Lung (tissue), 12 donors: ENCODE data around the gene ZACN. TPM values are rescaled to one million over a fixed set of nuclear protein-coding genes. Genes with fewer than 3 reads are reported as not detected.

Experiments
- ATAC-seq: fragments of 200-7000 bp; cut with Tn5 transposase; one replicate; pipeline ENCODE4 v1.9.1; 2020; ENCODE audit warnings: moderate number of reproducible peaks; ENCODE audit not compliant: insufficient read depth, low FRiP score
- DNase-seq, 3 donors: peaks; one replicate each; pipeline ENCODE4 v3.0.0-alpha.2; 2013 to 2017
- H3K27ac ChIP-seq, 2 donors: one replicate each; pipeline ENCODE4 v1.5.1; 2013; ENCODE audit warnings: mild to moderate bottlenecking in 2 of 2, moderate library complexity in 2 of 2, control low read depth in 1 of 2, inconsistent platforms in 1 of 2, low read depth in 1 of 2, low read length in 1 of 2
- H3K27me3 ChIP-seq, 3 donors: one replicate each; pipeline ENCODE4 v1.5.1; 2013; ENCODE audit warnings: low read length in 2 of 3; ENCODE audit not compliant: control insufficient read depth in 3 of 3, insufficient read depth in 3 of 3
- H3K36me3 ChIP-seq, 4 donors: one replicate each; pipeline ENCODE4 v1.5.1; 2013; ENCODE audit warnings: low read length in 4 of 4, mild to moderate bottlenecking in 1 of 4, moderate library complexity in 1 of 4; ENCODE audit not compliant: control insufficient read depth in 4 of 4, insufficient read depth in 4 of 4
- H3K4me1 ChIP-seq, 5 donors: one replicate each; pipeline ENCODE4 v1.5.1; 2013; ENCODE audit warnings: low read length in 5 of 5, mild to moderate bottlenecking in 2 of 5, moderate library complexity in 1 of 5; ENCODE audit not compliant: control insufficient read depth in 5 of 5, insufficient read depth in 5 of 5
- H3K4me3 ChIP-seq: one replicate; pipeline ENCODE4 v1.5.1; 2013; ENCODE audit warnings: mild to moderate bottlenecking, control low read depth, moderate library complexity
- H3K9ac ChIP-seq, 2 donors: one replicate each; pipeline ENCODE4 v1.5.1; 2013; ENCODE audit warnings: low read length in 2 of 2, control low read depth in 1 of 2; ENCODE audit not compliant: insufficient read depth in 1 of 2
- H3K9me3 ChIP-seq, 4 donors: one replicate each; pipeline ENCODE4 v1.5.1; 2013; ENCODE audit warnings: low read length in 3 of 4, mild to moderate bottlenecking in 1 of 4, moderate library complexity in 1 of 4; ENCODE audit not compliant: control insufficient read depth in 4 of 4, insufficient read depth in 3 of 4
- CTCF ChIP-seq: IDR thresholded peaks from 2 replicates; pipeline ENCODE4 v1.5.1; 2012; ENCODE audit warnings: mild to moderate bottlenecking; ENCODE audit errors: control extremely low read depth, extremely low read depth
- WGBS, 2 donors: extraction: QIAGEN DNeasy Blood & Tissue Kit; methylation state at CpG; one replicate each; pipeline ENCODE4 v1.1.7; 2013; 5-methylcytosine and 5-hydroxymethylcytosine counted together
- polyA plus RNA-seq, 2 donors: library from polyadenylated mRNA; stranded (reverse); fragments of 200-250 nt; gene quantifications; one replicate each; pipeline ENCODE4 v1.2.1, GENCODE V29; 2013
- total RNA-seq, 2 donors: library from RNA; depleted of rRNA in 1 of 2; stranded (reverse); fragments of >200 nt in 1 of 2; gene quantifications; one replicate each; pipeline ENCODE4 v1.2.1, GENCODE V29; 2014 to 2021
- donor health status: control.
- donor health status: control.
- donor health status: Bipolar disorder and iron deficiency.
- donor health status: healthy.
- donor health status: DM: yes; HTN: yes; CAD: no.

The ZACN gene
- total and polyA plus RNA-seq, 4 donors: 0.25 to 1.9 (median 1.4) TPM; not detected in 1

- Histone ChIP-seq H3K27ac (no peak overlapping the region), H3K36me3 (peaks cover 9 to 67% (median 45%) of the 10 kb centered on the region in 4 donors), H3K9me3 (no peaks in the 10 kb centered on the region), H3K27me3 (no peaks in the 10 kb centered on the region), H3K4me1 (no peaks in the 10 kb centered on the region), H3K9ac (no peak overlapping the region), H3K4me3 (no peak overlapping the region)
- no peak for TF ChIP-seq CTCF
- WGBS, 2 donors: 94 to 96% methylated on average over 20 of the region's 20 CpGs
- ATAC-seq (no peak), DNase-seq (no peak)
Observed at GRCh38 chr17:76092526-76093413, 13.8 kb downstream of the ZACN start.

- Histone ChIP-seq H3K4me1 (no peaks in the 10 kb centered on the region), H3K36me3 (peaks cover 9 to 56% (median 42%) of the 10 kb centered on the region in 4 donors), H3K9me3 (no peaks in the 10 kb centered on the region), H3K27me3 (no peaks in the 10 kb centered on the region), H3K27ac (no peak overlapping the region), H3K4me3 (no peak overlapping the region), H3K9ac (no peak overlapping the region)
- WGBS, 2 donors: 86 to 87% methylated on average over 11 of the region's 11 CpGs
- DNase-seq (no peak), ATAC-seq (no peak)
- no peak for TF ChIP-seq CTCF
Observed at GRCh38 chr17:76094046-76094445, 15.1 kb downstream of the ZACN start.

- H3K27ac ChIP-seq: no peak overlapping the region
- no peak overlapping the region for H3K4me3 ChIP-seq
- no peak for ATAC-seq
- H3K9me3 ChIP-seq: no peaks in the 10 kb centered on the region
- no peak for DNase-seq
- WGBS, 2 donors: 85 to 92% methylated on average over 13 of the region's 13 CpGs
- peaks cover 9 to 53% (median 39%) of the 10 kb centered on the region in 4 donors for H3K36me3 ChIP-seq
- H3K27me3 ChIP-seq: no peaks in the 10 kb centered on the region
- no peak overlapping the region for H3K9ac ChIP-seq
- no peaks in the 10 kb centered on the region for H3K4me1 ChIP-seq
- TF ChIP-seq CTCF: no peak
Observed at GRCh38 chr17:76095943-76096342, 17.0 kb downstream of the ZACN start.
